Neural progenitor cell (in vitro differentiated cells): ENCODE measurements around the gene ZNF782. TPM values are rescaled to one million over a fixed set of nuclear protein-coding genes. Genes with fewer than 3 reads are reported as not detected.
"Not testable (repeated sequence)": the region's sequence is repeated elsewhere in the genome, so short reads cannot be mapped to it uniquely, and the experiment has no call there.

ENCODE experiments used
- DNase-seq: peaks from one replicate; pipeline ENCODE4 v3.0.0-alpha.2; 2016; ENCODE audit warnings: low spot score
- H2AFZ ChIP-seq: fragments of 200-600 bp; sonication (generic); replicated peaks from 2 replicates; pipeline ENCODE4 v1.6.1; 2016; ENCODE audit warnings: antibody characterized with exemption
- H3F3A ChIP-seq: fragments of 200-600 bp; sonication (generic); 2 replicates; pipeline ENCODE4 v1.6.1; 2016; ENCODE audit warnings: antibody characterized with exemption, low read depth
- H3K27ac ChIP-seq: fragments of 200-600 bp; sonication (generic); 2 replicates; pipeline ENCODE4 v1.5.1; 2016; ENCODE audit warnings: mild to moderate bottlenecking
- H3K27me3 ChIP-seq: fragments of 200-600 bp; sonication (generic); 2 replicates; pipeline ENCODE4 v1.6.1; 2016; ENCODE audit warnings: mild to moderate bottlenecking, moderate library complexity
- H3K36me3 ChIP-seq: fragments of 200-600 bp; sonication (generic); 2 replicates; pipeline ENCODE4 v1.5.1; 2016
- H3K4me1 ChIP-seq: fragments of 200-600 bp; sonication (generic); 2 replicates; pipeline ENCODE4 v1.6.1; 2016; ENCODE audit warnings: mixed run types
- H3K4me2 ChIP-seq: fragments of 200-600 bp; sonication (generic); 2 replicates; pipeline ENCODE4 v1.6.1; 2016
- H3K4me3 ChIP-seq: fragments of 200-600 bp; sonication (generic); 2 replicates; pipeline ENCODE4 v1.5.1; 2016
- H3K79me2 ChIP-seq: fragments of 200-600 bp; sonication (generic); 2 replicates; pipeline ENCODE4 v1.6.1; 2016; ENCODE audit warnings: low read depth
- H3K9ac ChIP-seq: fragments of 200-600 bp; sonication (generic); 2 replicates; pipeline ENCODE4 v1.6.1; 2016
- H3K9me3 ChIP-seq: fragments of 200-600 bp; sonication (generic); 2 replicates; pipeline ENCODE4 v1.5.1; 2016; ENCODE audit warnings: low read depth
- H4K20me1 ChIP-seq: fragments of 200-600 bp; sonication (generic); 2 replicates; pipeline ENCODE4 v1.6.1; 2016; ENCODE audit warnings: low read depth
- H3K27ac Mint-ChIP-seq: 3 replicates; pipeline ENCODE4 v1.8.0; 2021; ENCODE audit warnings: mixed read lengths
- H3K27me3 Mint-ChIP-seq: 2 replicates; pipeline ENCODE4 v1.8.0; 2022; ENCODE audit warnings: low read depth, mild to moderate bottlenecking, inconsistent platforms, moderate library complexity, mixed read lengths; ENCODE audit not compliant: insufficient read depth
- H3K36me3 Mint-ChIP-seq: 3 replicates; pipeline ENCODE4 v1.8.0; 2021; ENCODE audit warnings: mixed read lengths
- H3K4me1 Mint-ChIP-seq: 3 replicates; pipeline ENCODE4 v1.8.0; 2021; ENCODE audit warnings: mixed read lengths
- H3K4me3 Mint-ChIP-seq: 3 replicates; pipeline ENCODE4 v1.8.0; 2021; ENCODE audit warnings: mild to moderate bottlenecking, moderate library complexity, mixed read lengths
- H3K9me3 Mint-ChIP-seq: 3 replicates; pipeline ENCODE4 v1.8.0; 2020; ENCODE audit warnings: mixed read lengths
- CTCF ChIP-seq: fragments of 200-600 bp; sonication (generic); IDR thresholded peaks from 2 replicates; pipeline ENCODE4 v1.5.1; 2017; ENCODE audit warnings: antibody characterized with exemption, mild to moderate bottlenecking
- EZH2 ChIP-seq: fragments of 200-600 bp; sonication (generic); IDR thresholded peaks from 2 replicates; pipeline ENCODE4 v1.6.1; 2017; ENCODE audit warnings: antibody characterized with exemption, mild to moderate bottlenecking, moderate library complexity
- EZH2phosphoT487 ChIP-seq: fragments of 200-600 bp; sonication (generic); IDR thresholded peaks from 2 replicates; pipeline ENCODE4 v1.6.1; 2017; ENCODE audit warnings: antibody characterized with exemption
- total RNA-seq: library from RNA; depleted of rRNA; stranded (reverse); fragments of >200 nt; gene quantifications from 2 replicates; pipeline ENCODE4 v1.2.3, GENCODE V29; 2015; ENCODE audit warnings: low replicate concordance

The ZNF782 gene
- total RNA-seq, 1 donor from 2014 or later, result 7.8 TPM

- no peaks in the 10 kb centered on the region for H4K20me1 ChIP-seq
- Mint-ChIP-seq H3K4me1 (peaks cover 6% of the 10 kb centered on the region), H3K27me3 (peaks cover 4% of the 10 kb centered on the region), H3K27ac (no peak overlapping the region), H3K36me3 (peaks cover 2% of the 10 kb centered on the region), H3K9me3 (peaks cover 4% of the 10 kb centered on the region), H3K4me3 (no peak overlapping the region)
- H3K79me2 ChIP-seq, result no peaks in the 10 kb centered on the region
- no peaks in the 10 kb centered on the region for H3K4me1 ChIP-seq
- no peaks in the 10 kb centered on the region for H3K36me3 ChIP-seq
- no peak overlapping the region for H3K4me3 ChIP-seq
- TF ChIP-seq EZH2phosphoT487 (no peak), EZH2 (no peak), CTCF (no peak)
- H3K4me2 ChIP-seq, result no peak overlapping the region
- no peak for DNase-seq
- peaks cover 21% of the 10 kb centered on the region for H3K27me3 ChIP-seq
- peaks cover under 1% of the 10 kb centered on the region for H3F3A ChIP-seq
- no peak overlapping the region for H3K27ac ChIP-seq
- H3K9ac ChIP-seq, result no peak overlapping the region
- H2AFZ ChIP-seq, result no peak overlapping the region
- no peaks in the 10 kb centered on the region for H3K9me3 ChIP-seq
These were observed 16.9 kb upstream of the ZNF782 start for GRCh38 chr9:96871176-96871575.

- H3K36me3 ChIP-seq, result no peaks in the 10 kb centered on the region
- TF ChIP-seq EZH2 (no peak), CTCF (no peak), EZH2phosphoT487 (no peak)
- H3K9me3 ChIP-seq, result no peaks in the 10 kb centered on the region
- DNase-seq, result no peak
- H3K9me3 Mint-ChIP-seq, result peaks cover 12% of the 10 kb centered on the region
- H3K9ac ChIP-seq, result no peak overlapping the region
- H3K4me3 ChIP-seq, result no peak overlapping the region
- H2AFZ ChIP-seq, result no peak overlapping the region
- no peaks in the 10 kb centered on the region for H3K79me2 ChIP-seq
- no peaks in the 10 kb centered on the region for H3F3A ChIP-seq
- H3K4me1 Mint-ChIP-seq, result no peaks in the 10 kb centered on the region
- H3K4me1 ChIP-seq, result no peaks in the 10 kb centered on the region
- no peaks in the 10 kb centered on the region for H3K36me3 Mint-ChIP-seq
- H4K20me1 ChIP-seq, result no peaks in the 10 kb centered on the region
- no peak overlapping the region for H3K27ac ChIP-seq
- peaks cover 3% of the 10 kb centered on the region for H3K27me3 ChIP-seq
- H3K4me3 Mint-ChIP-seq, result no peak overlapping the region
- no peak overlapping the region for H3K27ac Mint-ChIP-seq
- no peak overlapping the region for H3K4me2 ChIP-seq
- no peaks in the 10 kb centered on the region for H3K27me3 Mint-ChIP-seq
These were observed 14.4 kb upstream of the ZNF782 start for GRCh38 chr9:96868709-96869108.

GRCh38 chr9:96867079-96867804, 12.9 kb upstream of the ZNF782 start:
- no peaks in the 10 kb centered on the region for H4K20me1 ChIP-seq
- TF ChIP-seq EZH2phosphoT487, result no peak
- TF ChIP-seq CTCF, result no peak
- no peak for TF ChIP-seq EZH2
- no peak overlapping the region for H3K27ac Mint-ChIP-seq

GRCh38 chr9:96865240-96865639, 10.9 kb upstream of the ZNF782 start:
- H3F3A ChIP-seq, H3K27ac Mint-ChIP-seq, H3K27me3 Mint-ChIP-seq, H3K79me2 ChIP-seq, H3K4me1 Mint-ChIP-seq, H3K4me3 Mint-ChIP-seq, H4K20me1 ChIP-seq, H3K4me3 ChIP-seq, H2AFZ ChIP-seq, DNase-seq, H3K4me2 ChIP-seq, H3K36me3 Mint-ChIP-seq, H3K36me3 ChIP-seq, H3K27ac ChIP-seq, H3K9me3 ChIP-seq, H3K4me1 ChIP-seq, H3K9ac ChIP-seq, H3K27me3 ChIP-seq: not testable (repeated sequence)
- peaks cover 12% of the 10 kb centered on the region for H3K9me3 Mint-ChIP-seq

More at GRCh38 chr9:96867079-96867804, 12.9 kb upstream of the ZNF782 start:
- Histone ChIP-seq H3K4me2 (no peak overlapping the region), H3K4me1 (no peaks in the 10 kb centered on the region), H3F3A (no peaks in the 10 kb centered on the region), H3K79me2 (no peaks in the 10 kb centered on the region), H3K9me3 (no peaks in the 10 kb centered on the region), H2AFZ (no peak overlapping the region), H3K27ac (no peak overlapping the region), H3K36me3 (no peaks in the 10 kb centered on the region), H3K4me3 (no peak overlapping the region), H3K9ac (no peak overlapping the region), H3K27me3 (no peaks in the 10 kb centered on the region)
- peaks cover 12% of the 10 kb centered on the region for H3K9me3 Mint-ChIP-seq
- H3K27me3 Mint-ChIP-seq, result peaks cover 2% of the 10 kb centered on the region
- H3K36me3 Mint-ChIP-seq, result no peaks in the 10 kb centered on the region
- no peak overlapping the region for H3K4me3 Mint-ChIP-seq
- H3K4me1 Mint-ChIP-seq, result no peaks in the 10 kb centered on the region
- DNase-seq, result no peak
